Measurements from ENCODE around the gene CCNDBP1. TPM values are rescaled to one million over a fixed set of nuclear protein-coding genes. Genes with fewer than 3 reads are reported as not detected.
"Not testable (repeated sequence)": the region's sequence is repeated elsewhere in the genome, so short reads cannot be mapped to it uniquely, and the experiment has no call there.

CCNDBP1 gene, protein sequence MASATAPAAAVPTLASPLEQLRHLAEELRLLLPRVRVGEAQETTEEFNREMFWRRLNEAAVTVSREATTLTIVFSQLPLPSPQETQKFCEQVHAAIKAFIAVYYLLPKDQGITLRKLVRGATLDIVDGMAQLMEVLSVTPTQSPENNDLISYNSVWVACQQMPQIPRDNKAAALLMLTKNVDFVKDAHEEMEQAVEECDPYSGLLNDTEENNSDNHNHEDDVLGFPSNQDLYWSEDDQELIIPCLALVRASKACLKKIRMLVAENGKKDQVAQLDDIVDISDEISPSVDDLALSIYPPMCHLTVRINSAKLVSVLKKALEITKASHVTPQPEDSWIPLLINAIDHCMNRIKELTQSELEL
- total RNA-seq = 56.6 TPM
- long read RNA-seq, transcript CCNDBP1-201 (11 exons, 3,660 nt) = major isoform, 94 of 125 reads
- long read RNA-seq, partial matches to known transcripts = 14 of 125 reads
- long read RNA-seq, other reads (novel, unspliced or antisense) = 7 of 125 reads

DNA sequence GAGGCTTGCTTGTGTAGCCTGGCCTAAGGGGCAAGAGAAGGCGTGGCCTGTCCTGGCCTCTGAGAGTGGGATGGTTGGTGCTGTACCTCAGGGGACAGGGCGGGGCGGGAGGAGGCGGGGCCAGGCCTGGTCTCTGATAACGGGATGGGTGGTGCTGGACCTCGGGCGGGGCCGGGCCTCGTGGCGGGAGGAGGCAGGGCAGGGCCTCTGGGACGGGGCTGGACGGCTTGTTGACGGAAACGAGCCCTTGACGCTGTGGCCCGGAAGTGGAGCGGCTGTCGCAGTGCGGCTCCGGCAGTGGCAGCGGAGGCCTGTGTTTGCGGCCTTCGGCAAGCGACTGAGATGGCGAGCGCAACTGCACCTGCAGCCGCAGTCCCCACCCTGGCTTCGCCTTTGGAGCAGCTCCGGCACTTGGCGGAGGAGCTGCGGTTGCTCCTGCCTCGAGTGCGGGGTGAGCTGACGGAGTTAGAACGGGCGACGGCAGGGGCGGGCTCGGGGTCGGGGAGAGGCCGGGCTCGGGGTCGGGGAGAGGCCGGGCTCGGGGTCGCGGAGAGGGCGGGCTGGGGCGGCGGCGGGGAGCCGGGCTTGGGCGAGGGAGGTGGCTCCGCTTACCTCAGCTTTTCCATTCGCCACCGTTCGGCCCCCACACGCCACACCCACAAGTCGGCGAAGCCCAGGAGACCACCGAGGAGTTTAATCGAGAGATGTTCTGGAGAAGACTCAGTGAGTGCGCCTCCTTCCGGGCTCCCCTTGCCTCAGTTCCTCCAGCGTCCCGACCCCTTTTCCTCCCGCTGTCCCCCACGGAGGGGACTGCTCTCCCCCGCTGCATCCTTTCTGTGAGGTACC is at the start of gene CCNDBP1:
Gene CCNDBP1 (plus strand): TSS at position 247 of the 846 bp plus-strand sequence. CDS start 96 bp downstream, at position 343.
- intact Hi-C loops (cut with micrococcal nuclease) = no loop called here
- ATAC-seq (peak; percentile 98), DNase-seq (peak; percentile 98)

DNA sequence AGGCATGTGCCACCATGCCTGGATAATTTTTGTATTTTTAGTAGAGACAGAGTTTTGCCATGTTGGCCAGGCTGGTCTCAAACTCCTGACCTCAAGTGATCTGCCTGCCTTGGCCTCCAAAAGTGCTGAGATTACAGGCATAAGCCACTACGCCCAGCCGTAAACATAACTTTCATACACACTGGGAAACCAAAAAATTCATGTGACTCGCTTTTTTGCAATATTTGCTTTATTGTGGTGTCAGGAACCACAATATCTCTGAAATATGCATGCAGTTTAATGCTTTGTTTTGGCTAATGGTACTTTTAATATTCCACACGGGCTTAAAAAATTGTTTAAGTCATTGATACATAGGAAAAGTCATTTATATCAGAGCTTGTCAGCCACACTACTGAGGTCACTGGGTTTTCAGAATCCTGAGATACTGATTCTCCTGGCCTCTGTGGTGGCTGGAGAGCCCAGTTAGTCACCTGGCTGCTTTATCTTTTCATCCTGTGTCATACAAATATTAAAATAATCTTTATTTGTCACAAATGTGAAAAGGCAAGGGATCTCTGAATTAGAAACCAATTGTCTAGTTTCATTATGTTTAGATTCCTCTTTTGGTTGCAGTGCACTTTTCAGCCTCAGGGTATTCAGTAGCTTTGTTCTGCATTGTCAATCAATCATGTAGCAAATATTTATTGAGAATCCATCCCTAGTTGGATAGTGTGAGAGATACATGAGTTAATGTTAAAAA is 41.8 kb upstream of the CCNDBP1 start:
- DNase-seq (no peak), ATAC-seq (no peak)
- intact Hi-C loops (cut with micrococcal nuclease) = no loop called here

DNA sequence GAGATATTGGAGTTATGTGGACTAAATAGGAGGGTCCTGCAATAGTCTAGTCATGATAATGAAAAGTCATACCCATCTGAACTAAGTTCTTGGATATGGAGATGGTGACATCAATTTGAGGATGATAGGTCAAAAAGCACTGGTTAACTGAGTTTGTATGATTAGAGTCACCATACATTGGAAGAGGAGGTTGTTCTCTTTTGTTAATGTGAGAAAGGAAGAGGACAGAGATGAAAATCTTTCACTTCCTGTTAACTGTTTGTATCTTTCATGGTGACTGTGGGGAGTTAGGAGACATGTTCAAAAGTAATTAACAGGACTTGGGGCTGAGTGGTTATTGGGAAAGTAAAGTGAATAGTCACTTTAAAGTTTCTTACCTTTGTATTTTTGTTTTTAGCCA is 40.7 kb upstream of the CCNDBP1 start:
- DNase-seq (no peak), ATAC-seq (no peak)
- intact Hi-C loops (cut with micrococcal nuclease) = no loop called here

DNA sequence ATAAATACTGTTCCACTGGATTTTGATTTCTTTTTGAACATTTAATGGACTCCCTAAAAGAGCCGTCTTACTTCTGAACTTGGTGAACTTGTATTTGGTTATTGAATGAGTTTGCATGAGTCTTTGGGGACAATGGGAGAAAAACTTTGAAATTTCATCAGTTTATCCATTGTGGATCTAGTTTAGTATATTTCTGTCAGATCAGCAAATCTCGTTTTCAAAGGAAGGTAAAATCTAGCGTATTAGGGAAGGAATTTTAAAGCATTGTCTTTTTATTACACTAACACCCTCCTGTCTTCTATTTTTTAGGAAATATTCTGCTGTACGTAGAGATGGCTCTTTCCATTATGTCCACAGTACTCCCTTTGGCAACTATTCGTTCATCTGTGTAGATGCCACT is 39.0 kb upstream of the CCNDBP1 start:
- ATAC-seq = no peak
- intact Hi-C loops (cut with micrococcal nuclease) = no loop called here

DNA sequence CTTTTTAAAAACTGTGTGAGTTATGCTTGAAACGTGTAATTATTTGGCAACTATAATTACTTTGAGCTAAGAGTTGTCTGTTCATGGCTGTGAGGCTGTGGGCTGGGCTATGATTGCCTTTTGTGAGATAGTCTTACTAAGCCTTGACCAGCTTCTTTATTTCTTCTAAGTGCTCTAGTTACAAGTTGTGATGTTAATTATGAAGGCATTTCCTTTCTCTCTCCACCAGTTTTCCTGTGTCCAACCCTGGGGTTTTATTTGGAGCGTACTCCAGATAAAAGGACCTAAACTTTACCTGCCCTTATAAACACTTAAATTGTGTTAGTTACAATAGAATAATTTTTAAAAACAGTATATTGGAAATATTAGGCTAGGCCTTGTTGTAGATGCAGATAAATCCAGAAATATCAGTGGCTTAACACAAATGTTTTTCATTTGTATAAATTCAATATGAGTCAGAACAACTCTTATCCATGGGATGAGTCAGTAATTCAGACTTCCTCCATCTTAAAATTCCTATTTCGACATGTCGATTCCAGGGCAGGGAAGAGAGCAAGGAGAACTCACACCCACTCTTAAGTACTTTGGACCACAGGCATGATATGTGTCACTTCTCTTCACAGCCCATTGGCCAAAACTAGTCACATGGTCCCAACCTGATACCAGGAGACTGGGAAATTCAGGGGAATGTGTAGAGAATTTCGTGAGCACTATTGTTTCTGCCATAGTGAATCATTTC is 34.8 kb upstream of the CCNDBP1 start:
- DNase-seq (no peak), ATAC-seq (no peak)
- intact Hi-C loops (cut with micrococcal nuclease) = no loop called here

More for the DNA sequence above, 39.0 kb upstream of the CCNDBP1 start:
- DNase-seq = no peak

DNA sequence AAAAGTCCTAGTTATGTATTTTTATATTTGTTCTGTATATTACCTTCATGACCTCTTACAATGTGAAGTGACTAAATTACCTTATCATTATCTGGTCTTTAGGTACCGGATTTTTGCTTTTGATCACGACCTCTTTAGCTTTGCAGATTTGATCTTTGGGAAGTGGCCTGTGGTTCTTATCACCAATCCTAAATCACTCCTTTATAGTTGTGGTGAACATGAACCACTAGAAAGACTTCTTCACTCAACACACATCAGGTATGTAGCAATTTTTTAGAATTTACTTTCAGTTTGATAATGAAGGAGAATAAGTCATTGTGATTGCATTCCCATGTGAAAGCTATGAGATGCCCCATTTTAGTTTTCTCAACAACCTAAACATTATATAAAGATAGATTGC is 33.5 kb upstream of the CCNDBP1 start:
- DNase-seq = no peak
- intact Hi-C loops (cut with micrococcal nuclease) = no loop called here
- ATAC-seq = no peak

DNA sequence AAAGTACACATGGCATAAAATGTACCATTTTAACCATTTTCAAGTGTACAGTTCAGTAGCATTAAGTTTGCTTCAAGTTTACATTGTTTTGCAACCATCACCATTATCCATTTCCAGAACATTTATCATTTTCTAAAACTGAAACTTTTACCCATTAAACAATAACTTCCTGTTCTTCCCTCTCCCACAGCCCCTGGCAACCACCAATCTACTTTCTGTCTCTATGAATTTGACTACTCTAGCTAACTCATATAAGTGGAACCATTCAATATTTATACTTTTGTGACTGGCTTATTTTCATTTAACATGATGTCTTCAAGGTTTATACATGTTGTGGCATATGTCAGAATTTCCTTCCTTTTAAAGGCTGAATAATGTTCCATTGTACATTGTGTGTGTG is 31.9 kb upstream of the CCNDBP1 start:
- intact Hi-C loops (cut with micrococcal nuclease) = no loop called here
- DNase-seq (no peak), ATAC-seq (no peak)

DNA sequence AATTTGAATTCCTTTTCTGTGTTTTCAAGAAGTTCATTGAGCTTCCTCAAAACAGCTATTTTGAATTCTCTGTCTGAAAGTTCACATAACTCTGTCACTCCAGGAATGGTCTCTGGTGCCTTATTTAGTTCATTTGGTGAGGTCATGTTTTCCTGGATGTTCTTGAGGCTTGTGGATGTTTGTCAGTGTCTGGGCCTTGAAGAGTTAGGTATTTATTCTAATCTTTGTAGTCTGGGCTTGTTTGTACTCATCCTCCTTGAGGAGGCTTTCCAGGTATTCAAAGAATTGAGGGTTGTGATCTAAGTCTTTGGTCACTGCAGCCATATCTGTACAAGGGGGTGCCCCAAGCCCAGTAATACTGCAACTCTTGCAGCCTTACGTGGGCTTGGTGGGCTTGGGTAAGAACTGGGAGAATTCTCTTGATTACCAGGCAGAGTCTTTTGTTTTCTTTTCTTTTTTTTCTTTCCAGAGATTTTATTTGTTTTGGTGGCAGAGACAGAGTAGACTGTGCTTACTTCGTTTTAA is 19.3 kb upstream of the CCNDBP1 start:
- intact Hi-C loops (cut with micrococcal nuclease) = no loop called here
- no peak for ATAC-seq

DNA sequence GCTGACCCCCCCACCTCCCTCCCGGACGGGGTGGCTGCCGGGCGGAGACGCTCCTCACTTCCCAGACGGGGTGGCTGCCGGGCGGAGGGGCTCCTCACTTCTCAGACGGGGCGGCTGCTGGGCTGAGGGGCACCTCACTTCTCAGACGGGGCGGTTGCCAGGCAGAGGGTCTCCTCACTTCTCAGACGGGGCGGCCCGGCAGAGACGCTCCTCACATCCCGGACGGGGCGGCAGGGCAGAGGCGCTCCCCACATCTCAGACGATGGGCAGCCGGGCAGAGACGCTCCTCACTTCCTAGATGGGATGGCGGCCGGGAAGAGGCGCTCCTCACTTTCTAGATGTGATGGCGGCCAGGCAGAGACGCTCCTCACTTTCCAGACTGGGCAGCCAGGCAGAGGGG is 17.9 kb upstream of the CCNDBP1 start:
- DNase-seq; intact Hi-C loops (cut with micrococcal nuclease): not testable (repeated sequence)

More for the DNA sequence above, 19.3 kb upstream of the CCNDBP1 start:
- DNase-seq = no peak

DNA sequence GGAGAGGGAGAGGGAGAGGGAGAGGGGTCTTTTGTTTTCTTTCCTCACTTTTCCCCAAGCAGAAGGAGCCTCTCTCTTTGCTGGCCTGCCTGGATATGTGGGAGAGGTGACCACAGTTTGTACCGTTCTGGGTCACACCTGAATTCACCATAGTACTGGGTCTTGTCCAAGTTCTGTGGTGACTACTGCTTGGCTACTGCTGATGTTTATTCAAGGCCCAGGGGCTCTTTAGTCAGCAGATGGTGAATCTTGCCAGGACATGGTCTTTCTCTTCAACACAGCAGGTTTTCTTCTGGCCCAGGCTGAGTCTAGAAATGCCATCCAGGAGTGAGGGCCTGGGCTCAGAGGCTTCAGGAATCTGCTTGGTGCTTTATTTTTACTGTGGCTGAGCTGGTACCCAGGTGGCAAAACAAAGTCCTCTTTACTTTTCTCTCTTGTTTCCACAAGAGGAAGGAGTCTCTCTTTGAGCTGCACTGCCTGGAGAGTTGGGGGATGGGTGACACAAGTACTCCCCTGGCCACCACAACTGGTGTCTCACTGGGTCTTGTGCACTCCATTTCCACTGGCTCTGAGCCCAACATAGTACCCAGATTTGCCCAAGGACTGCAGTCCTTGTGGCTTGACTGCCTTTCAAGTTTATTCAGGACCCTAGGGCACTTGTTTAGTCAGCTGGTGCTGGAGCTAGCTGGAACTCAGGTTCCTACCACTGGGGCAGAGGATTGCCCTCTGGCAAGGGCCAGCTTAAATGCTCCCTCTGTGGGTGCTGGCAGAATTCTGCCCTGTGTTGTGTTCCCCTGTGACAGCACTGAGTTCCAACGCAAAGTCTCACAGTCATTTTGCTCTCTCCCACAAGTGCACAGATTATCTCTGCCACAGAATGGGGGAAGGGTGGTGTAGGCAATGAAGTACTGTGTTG is 16.8 kb upstream of the CCNDBP1 start:
- peak; percentile 39 for DNase-seq
- intact Hi-C loops (cut with micrococcal nuclease) = no loop called here
- ATAC-seq = peak; percentile 94

More for the DNA sequence above, 17.9 kb upstream of the CCNDBP1 start:
- not testable (repeated sequence) for ATAC-seq

DNA sequence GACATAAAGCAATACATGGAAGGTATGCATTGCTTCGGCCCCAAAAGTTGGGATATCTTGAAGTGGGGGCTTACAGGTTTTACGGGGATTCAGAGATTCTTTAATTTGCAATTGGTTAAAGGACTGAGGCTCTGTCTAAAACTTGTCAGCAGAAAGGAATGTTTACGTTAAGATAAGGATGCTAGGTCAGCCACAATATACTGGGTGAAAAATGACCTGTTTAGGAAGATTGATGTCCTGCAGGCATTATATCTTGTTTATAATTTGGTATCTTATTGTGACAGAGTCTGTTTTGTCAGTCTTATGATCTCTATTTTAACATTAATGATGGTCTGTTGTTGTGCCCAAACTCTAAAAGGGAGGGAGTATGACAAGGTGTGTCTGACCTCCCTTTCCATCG is 15.3 kb upstream of the CCNDBP1 start:
- DNase-seq (no peak), ATAC-seq (no peak)

DNA sequence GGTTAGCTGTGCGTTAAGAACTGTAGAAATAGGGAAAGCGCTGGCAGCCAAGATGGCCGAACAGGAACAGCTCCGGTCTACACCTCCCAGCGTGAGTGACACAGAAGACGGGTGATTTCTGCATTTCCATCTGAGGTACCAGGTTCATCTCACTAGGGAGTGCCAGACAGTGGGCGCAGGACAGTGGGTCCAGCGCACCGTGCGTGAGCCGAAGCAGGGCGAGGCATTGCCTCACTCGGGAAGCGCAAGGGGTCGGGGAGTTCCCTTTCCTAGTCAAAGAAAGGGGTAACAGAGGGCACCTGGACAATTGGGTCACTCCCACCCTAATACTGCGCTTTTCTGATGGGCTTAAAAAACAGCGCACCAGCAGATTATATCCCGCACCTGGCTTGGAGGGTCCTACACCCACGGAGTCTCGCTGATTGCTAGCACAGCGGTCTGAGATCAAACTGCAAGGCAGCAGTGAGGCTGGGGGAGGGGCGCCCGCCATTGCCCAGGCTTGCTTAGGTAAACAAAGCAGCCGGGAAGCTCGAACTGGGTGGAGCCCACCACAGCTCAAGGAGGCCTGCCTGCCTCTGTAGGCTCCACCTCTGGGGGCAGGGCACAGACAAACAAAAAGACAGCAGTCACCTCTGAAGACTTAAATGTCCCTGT is 9.4 kb upstream of the CCNDBP1 start:
- DNase-seq; intact Hi-C loops (cut with micrococcal nuclease); ATAC-seq: not testable (repeated sequence)

More for the DNA sequence above, 15.3 kb upstream of the CCNDBP1 start:
- intact Hi-C loops (cut with micrococcal nuclease) = no loop called here

DNA sequence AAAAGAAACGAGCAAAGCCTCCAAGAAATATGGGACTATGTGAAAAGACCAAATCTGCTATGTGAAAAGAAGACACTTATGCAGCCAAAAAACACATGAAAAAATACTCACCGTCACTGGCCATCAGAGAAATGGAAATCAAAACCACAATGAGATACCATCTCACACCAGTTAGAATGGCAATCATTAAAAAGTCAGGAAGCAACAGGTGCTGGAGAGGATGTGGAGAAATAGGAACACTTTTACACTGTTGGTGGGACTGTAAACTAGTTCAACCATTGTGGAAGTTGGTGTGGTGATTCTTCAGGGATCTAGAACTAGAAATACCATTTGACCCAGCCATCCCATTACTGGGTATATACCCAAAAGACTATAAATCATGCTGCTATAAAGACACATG is 8.1 kb upstream of the CCNDBP1 start:
- ATAC-seq; intact Hi-C loops (cut with micrococcal nuclease): not testable (repeated sequence)

DNA sequence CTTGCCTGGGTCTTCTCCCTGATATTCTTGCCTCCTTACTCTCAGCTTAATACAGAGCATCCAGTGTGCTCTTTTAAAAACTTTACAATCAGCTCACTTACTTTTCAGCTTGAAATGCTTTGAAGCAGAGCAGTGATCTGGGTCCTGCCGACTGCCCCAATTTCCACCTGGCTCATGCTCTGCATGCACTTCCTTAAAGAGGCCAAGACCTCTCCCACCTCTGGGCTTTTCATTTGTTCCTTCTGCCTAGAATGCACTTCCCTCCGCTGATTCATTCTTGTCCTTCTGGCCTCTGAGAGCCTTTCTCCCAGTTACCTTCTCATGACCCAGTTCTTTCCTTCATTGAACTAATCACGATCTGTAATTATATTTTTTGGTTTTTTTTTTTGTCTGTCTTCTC is 1.9 kb upstream of the CCNDBP1 start:
- intact Hi-C loops (cut with micrococcal nuclease) = no loop called here
- DNase-seq = no peak

More for the DNA sequence above, 8.1 kb upstream of the CCNDBP1 start:
- not testable (repeated sequence) for DNase-seq

DNA sequence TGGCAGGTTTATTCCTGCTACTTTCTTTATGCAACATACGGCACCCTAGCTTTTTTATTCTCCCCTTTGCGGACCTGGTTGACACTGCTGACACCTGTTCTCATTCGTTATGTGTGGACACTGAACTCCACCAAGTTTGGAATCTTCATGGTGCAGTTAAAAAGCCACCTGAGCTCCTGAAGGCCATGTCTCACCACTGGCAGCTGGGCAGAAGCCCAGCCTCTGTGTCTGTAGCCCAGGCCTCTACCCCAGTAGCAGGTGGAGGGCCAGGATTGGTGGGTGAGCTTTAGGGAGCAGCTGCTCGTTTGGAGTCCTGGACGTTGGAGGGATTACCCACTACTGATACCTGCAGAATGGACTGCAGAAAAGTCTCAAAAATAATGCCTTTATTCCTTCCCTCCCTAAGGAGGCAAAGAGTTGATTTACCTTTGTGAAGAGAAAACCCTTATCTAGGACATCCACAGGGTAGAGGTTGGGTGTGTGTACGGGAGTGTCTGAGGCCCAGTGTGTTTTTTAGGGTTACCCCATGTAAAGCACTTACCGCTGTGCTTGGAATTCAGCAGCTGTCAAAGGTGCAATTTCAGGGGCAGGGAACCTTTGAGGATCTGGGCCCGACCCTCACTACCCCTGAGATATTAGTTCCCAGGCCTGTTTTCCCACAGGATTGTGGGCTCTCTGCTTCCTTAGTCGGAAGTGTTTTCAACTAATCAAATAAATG is 637 bp upstream of the CCNDBP1 start:
- ATAC-seq (peak; percentile 1), DNase-seq (no peak)
- intact Hi-C loops (cut with micrococcal nuclease) = no loop called here

More for the DNA sequence above, 1.9 kb upstream of the CCNDBP1 start:
- no peak for ATAC-seq

DNA sequence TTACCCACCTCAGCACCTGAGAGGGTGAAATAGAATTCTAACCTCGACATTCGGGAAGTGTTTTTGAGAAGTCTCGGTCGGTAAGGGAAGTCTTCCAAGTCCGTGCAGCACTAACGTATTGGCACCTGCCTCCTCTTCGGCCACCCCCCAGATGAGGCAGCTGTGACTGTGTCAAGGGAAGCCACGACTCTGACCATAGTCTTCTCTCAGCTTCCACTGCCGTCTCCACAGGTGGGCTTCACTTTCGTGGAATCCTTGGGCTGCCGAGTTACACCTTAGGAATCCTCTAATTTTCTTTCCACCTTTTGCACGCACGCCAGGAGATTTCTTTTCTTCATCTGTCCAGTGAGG is 775 bp downstream of the CCNDBP1 start:
- no peak for DNase-seq
- intact Hi-C loops (cut with micrococcal nuclease) = no loop called here
- peak; percentile 9 for ATAC-seq
